Measurements from ENCODE around the gene ERCC6. TPM values are rescaled to one million over a fixed set of nuclear protein-coding genes. Genes with fewer than 3 reads are reported as not detected.

The ERCC6 gene
- total RNA-seq, 1 experiment from 2014 or later, result 36.7 TPM

- Histone ChIP-seq H3K27me3 (ENCODE audit: low read length) (no peaks in the 10 kb centered on the region), H3K4me3 (ENCODE audit: low read length) (no peak overlapping the region), H3K4me1 (ENCODE audit: insufficient read depth, low read length) (no peaks in the 10 kb centered on the region), H2AFZ (ENCODE audit: low read length) (no peak overlapping the region), H4K20me1 (ENCODE audit: low read length) (no peaks in the 10 kb centered on the region), H3K9ac (ENCODE audit: low read length) (no peak overlapping the region), H3K36me3 (ENCODE audit: low read depth, low read length) (peaks cover 16% of the 10 kb centered on the region; the same call in 1 of the 2 replicates), H3K79me2 (ENCODE audit: low read length) (no peaks in the 10 kb centered on the region), H3K4me2 (ENCODE audit: low read length) (no peak overlapping the region), H3F3A (ENCODE audit: low read length, unreplicated experiment) (no peaks in the 10 kb centered on the region), H3K27ac (ENCODE audit: low read length) (no peak overlapping the region), H3K9me3 (ENCODE audit: low read length) (no peaks in the 10 kb centered on the region), H3K9me2 (replicated peaks; ENCODE audit: low read length) (no peaks in the 10 kb centered on the region)
- CTCF ChIA-PET, result interaction anchor here (2.0 kb wide), 1 partner anchor 92 kb away, joined by 10 read pairs; no protein-coding TSS in a partner anchor
- POLR2A ChIA-PET (ENCODE audit: unreplicated experiment), result no interaction called here
- intact Hi-C loops (cut with micrococcal nuclease), result no loop called here
- no TSS peak for BruUV-seq (replicated peaks)
- ATAC-seq (no peak), DNase-seq (no peak)
- TF ChIP-seq EZH2phosphoT487 (IDR thresholded peaks at IDR 0.05; ENCODE audit: borderline replicate concordance, low read length), result no peak
- TF ChIP-seq EZH2 (IDR thresholded peaks at IDR 0.05; ENCODE audit: low read length, unreplicated experiment), result no peak
- TF ChIP-seq CTCF (conservative IDR thresholded peaks at IDR 0.05; ENCODE audit: low read depth, low read length), result no peak
Observed at GRCh38 chr10:49499305-49499851, 39.5 kb downstream of the ERCC6 start.

- BruUV-seq (replicated peaks), result no TSS peak
- TF ChIP-seq CTCF (conservative IDR thresholded peaks at IDR 0.05; ENCODE audit: low read depth, low read length), result no peak
- Histone ChIP-seq H3K27ac (ENCODE audit: low read length) (no peak overlapping the region), H3K4me3 (ENCODE audit: low read length) (no peak overlapping the region), H3K4me1 (ENCODE audit: insufficient read depth, low read length) (no peaks in the 10 kb centered on the region), H3K9me3 (ENCODE audit: low read length) (no peaks in the 10 kb centered on the region), H3F3A (ENCODE audit: low read length, unreplicated experiment) (no peaks in the 10 kb centered on the region), H3K36me3 (ENCODE audit: low read depth, low read length) (peaks cover 12% of the 10 kb centered on the region; the same call in 1 of the 2 replicates), H3K79me2 (ENCODE audit: low read length) (no peaks in the 10 kb centered on the region), H3K27me3 (ENCODE audit: low read length) (no peaks in the 10 kb centered on the region), H3K9ac (ENCODE audit: low read length) (no peak overlapping the region), H3K9me2 (replicated peaks; ENCODE audit: low read length) (no peaks in the 10 kb centered on the region), H3K4me2 (ENCODE audit: low read length) (no peak overlapping the region), H2AFZ (ENCODE audit: low read length) (no peak overlapping the region), H4K20me1 (ENCODE audit: low read length) (no peaks in the 10 kb centered on the region)
- ATAC-seq (no peak), DNase-seq (no peak)
- POLR2A ChIA-PET (ENCODE audit: unreplicated experiment), result no interaction called here
- intact Hi-C loops (cut with micrococcal nuclease), result no loop called here
- CTCF ChIA-PET, result no interaction called here
Observed at GRCh38 chr10:49498425-49498824, 40.5 kb downstream of the ERCC6 start.

- CTCF ChIA-PET, result no interaction called here
- TF ChIP-seq EZH2phosphoT487 (IDR thresholded peaks at IDR 0.05; ENCODE audit: borderline replicate concordance, low read length) (no peak), CTCF (conservative IDR thresholded peaks at IDR 0.05; ENCODE audit: low read depth, low read length) (no peak), EZH2 (IDR thresholded peaks at IDR 0.05; ENCODE audit: low read length, unreplicated experiment) (no peak)
- no peaks in the 10 kb centered on the region for H3K9me3 ChIP-seq (ENCODE audit: low read length)
- H3K4me1 ChIP-seq (ENCODE audit: insufficient read depth, low read length), result no peaks in the 10 kb centered on the region
- no peak overlapping the region for H2AFZ ChIP-seq (ENCODE audit: low read length)
- H4K20me1 ChIP-seq (ENCODE audit: low read length), result no peaks in the 10 kb centered on the region
- ATAC-seq (0 out of 2 replicates have a peak, but pooled peaks have one; percentile 20), DNase-seq (no peak)
- no peaks in the 10 kb centered on the region for H3F3A ChIP-seq (ENCODE audit: low read length, unreplicated experiment)
- H3K27ac ChIP-seq (ENCODE audit: low read length), result no peak overlapping the region
- intact Hi-C loops (cut with micrococcal nuclease), result no loop called here
- no peaks in the 10 kb centered on the region for H3K27me3 ChIP-seq (ENCODE audit: low read length)
- H3K36me3 ChIP-seq (ENCODE audit: low read depth, low read length), result peaks cover 16% of the 10 kb centered on the region; the same call in 1 of the 2 replicates
- no peak overlapping the region for H3K4me2 ChIP-seq (ENCODE audit: low read length)
- no peaks in the 10 kb centered on the region for H3K9me2 ChIP-seq (replicated peaks; ENCODE audit: low read length)
- no peak overlapping the region for H3K4me3 ChIP-seq (ENCODE audit: low read length)
- H3K9ac ChIP-seq (ENCODE audit: low read length), result no peak overlapping the region
- H3K79me2 ChIP-seq (ENCODE audit: low read length), result no peaks in the 10 kb centered on the region
- POLR2A ChIA-PET (ENCODE audit: unreplicated experiment), result interaction anchor here (0.6 kb wide), 1 partner anchor 41 kb away, joined by 6 read pairs; no protein-coding TSS in a partner anchor
- BruUV-seq (replicated peaks), result no TSS peak
Observed at GRCh38 chr10:49497358-49497757, 41.6 kb downstream of the ERCC6 start.

All from PC-3 (cell line).